LNCaP clone FGC (cell line): ENCODE data around the gene RALGDS.
"Not testable (repeated sequence)": the region's sequence is repeated elsewhere in the genome, so short reads cannot be mapped to it uniquely, and the experiment has no call there.

Experiments
- DNase-seq: peaks from one replicate; pipeline ENCODE4 v3.0.0-alpha.2; 2011; ENCODE audit warnings: low read depth
- H3K4me3 ChIP-seq: 2 replicates; pipeline ENCODE4 v1.5.1; 2011; ENCODE audit warnings: mild to moderate bottlenecking, low read depth, low read length, control low read depth
- CTCF ChIP-seq: IDR thresholded peaks from 2 replicates; pipeline ENCODE4 v1.5.1; 2012; ENCODE audit warnings: mild to moderate bottlenecking; ENCODE audit not compliant: control insufficient read depth, insufficient read depth; ENCODE audit errors: extremely low read depth

RALGDS gene

GRCh38 chr9:133063159-133063499 is 57.9 kb downstream of the RALGDS start:
- H3K4me3 ChIP-seq, result no peak overlapping the region
- DNase-seq, result no peak
- TF ChIP-seq CTCF, result no peak

GRCh38 chr9:133062569-133062968 is 58.5 kb downstream of the RALGDS start:
- H3K4me3 ChIP-seq, DNase-seq: not testable (repeated sequence)

- not testable (repeated sequence) for H3K4me3 ChIP-seq, DNase-seq
Observed at GRCh38 chr9:133061764-133062145, 59.3 kb downstream of the RALGDS start, which contains the start of gene CEL. Gene CEL, plus strand, starts transcription at chr9:133061981. Its CDS starts 22 bp downstream, at chr9:133062003.

GRCh38 chr9:133061019-133061763 is 59.8 kb downstream of the RALGDS start:
- not testable (repeated sequence) for H3K4me3 ChIP-seq
- peak; percentile 41 for DNase-seq

- no peak for TF ChIP-seq CTCF
- DNase-seq, result no peak
- no peak overlapping the region for H3K4me3 ChIP-seq
Observed at GRCh38 chr9:133060417-133060841, 60.6 kb downstream of the RALGDS start.

- no peak overlapping the region for H3K4me3 ChIP-seq
- DNase-seq, result no peak
- TF ChIP-seq CTCF, result no peak
Observed at GRCh38 chr9:133059623-133060022, 61.4 kb downstream of the RALGDS start.

- no peak for TF ChIP-seq CTCF
- no peak overlapping the region for H3K4me3 ChIP-seq
- DNase-seq, result no peak
Observed at GRCh38 chr9:133058550-133059320, 62.3 kb downstream of the RALGDS start.

- H3K4me3 ChIP-seq, result no peak overlapping the region
- no peak for TF ChIP-seq CTCF
- no peak for DNase-seq
Observed at GRCh38 chr9:133058071-133058470, 63.0 kb downstream of the RALGDS start.
